Upper lobe of left lung (tissue), 4 donors: Measurements from ENCODE around the gene RBBP4.

ENCODE experiments used
- CTCF ChIP-seq, 6 experiments: fragments of 450-650 bp in 4 of 6; fragments of 200-600 bp in 2 of 6; sonication (generic) in 2 of 6; IDR thresholded peaks; one replicate each; pipeline ENCODE4 v1.5.1; 2016 to 2019; ENCODE audit warnings: antibody characterized with exemption in 6 of 6
- POLR2A ChIP-seq, 4 donors: fragments of 450-650 bp; IDR thresholded peaks; one replicate each; pipeline ENCODE4 v1.5.1; 2016 to 2017; ENCODE audit warnings: antibody characterized with exemption in 4 of 4, mild to moderate bottlenecking in 2 of 4
- POLR2AphosphoS5 ChIP-seq, 2 donors: sonication (generic); formaldehyde crosslinking; IDR thresholded peaks; one replicate each; pipeline ENCODE4 v1.5.1; 2017; ENCODE audit warnings: antibody characterized with exemption in 2 of 2

- TF ChIP-seq CTCF (IDR thresholded peaks at IDR 0.05): no peak
- TF ChIP-seq POLR2AphosphoS5 (IDR thresholded peaks at IDR 0.05): no peak
- TF ChIP-seq POLR2A (IDR thresholded peaks at IDR 0.05): no peak
Observed at GRCh38 chr1:32685498-32685897, 34.5 kb downstream of the RBBP4 start.
